ENCODE results near the gene FOXK1. TPM values are rescaled to one million over a fixed set of nuclear protein-coding genes. Genes with fewer than 3 reads are reported as not detected.

The FOXK1 gene
- total and polyA plus RNA-seq, 2 of the 13 experiments (the other 11 are each of a cell fraction or from before 2014, with no cell fraction given) = 4.6 to 8.8 TPM

GRCh38 chr7:4763091-4763793 lies 81.1 kb downstream of the FOXK1 start:
- Histone ChIP-seq H3K79me2 (ENCODE audit: insufficient read depth, low read length) (no peaks in the 10 kb centered on the region), H3K4me2 (ENCODE audit: low read depth, low read length) (no peak overlapping the region), H3K27me3 (ENCODE audit: control insufficient read depth in 1 of 2, insufficient read depth in 2 of 2, low read length in 2 of 2) (no peaks in the 10 kb centered on the region), H3K27ac (ENCODE audit: extremely low read length, insufficient read depth, low read length) (no peak overlapping the region), H3K4me1 (ENCODE audit: insufficient read depth, low read length) (no peaks in the 10 kb centered on the region), H3K9ac (ENCODE audit: insufficient read depth, low read depth, low read length) (no peak overlapping the region), H3K36me3 (replicated peaks in 1 of 2; ENCODE audit: control insufficient read depth in 1 of 2, insufficient read depth in 2 of 2, low read length in 2 of 2) (peaks cover 10 to 53% of the 10 kb centered on the region in 2 experiments), H2AFZ (ENCODE audit: low read length) (no peak overlapping the region), H3K9me3 (ENCODE audit: low read length) (no peaks in the 10 kb centered on the region), H4K20me1 (ENCODE audit: insufficient read depth, low read length) (no peaks in the 10 kb centered on the region), H3K4me3 (replicated peaks in 1 of 3; ENCODE audit: insufficient read depth in 1 of 3, low read depth in 2 of 3, low read length in 3 of 3) (no peak overlapping the region)
- WGBS (ENCODE audit: low lambda C conversion rate) = 97% methylated on average over 29 of the region's 32 CpGs
- DNase-seq (ENCODE audit: low spot score) = no peak
- FAIRE-seq = no peak
- CTCF ChIA-PET (ENCODE audit: low intra/inter-chr PET ratio, low total read pairs) = no interaction called here
- POLR2A ChIA-PET = no interaction called here
- no peak for ATAC-seq
- intact Hi-C loops (cut with micrococcal nuclease; ENCODE audit: unreplicated experiment) (no loop called here), in situ Hi-C loops (cut with HindIII; ENCODE audit: extremely low pct_ligation_motif_present, low pct_unique_long_range_greater_than_20kb) (loop anchor here (25.0 kb wide), 1 partner anchor 151 kb away; no protein-coding TSS in a partner anchor)
- TF ChIP-seq ZC3H13 (CRISPR knock-in tag; IDR thresholded peaks at IDR 0.05) (0 out of 2 replicates have a peak, but pooled peaks have one; percentile 62), ZNF264 (CRISPR knock-in tag; IDR thresholded peaks at IDR 0.05) (no peak), FOXP1 (IDR thresholded peaks at IDR 0.05) (no peak), FOXP1 (CRISPR knock-in tag; IDR thresholded peaks at IDR 0.05) (no peak)
- TF ChIP-seq, protein P1, sequence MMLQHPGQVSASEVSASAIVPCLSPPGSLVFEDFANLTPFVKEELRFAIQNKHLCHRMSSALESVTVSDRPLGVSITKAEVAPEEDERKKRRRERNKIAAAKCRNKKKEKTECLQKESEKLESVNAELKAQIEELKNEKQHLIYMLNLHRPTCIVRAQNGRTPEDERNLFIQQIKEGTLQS (CRISPR knock-in tag; IDR thresholded peaks at IDR 0.05) = no peak
- BruUV-seq (replicated peaks) = no TSS peak

GRCh38 chr7:4763794-4764185 lies 81.7 kb downstream of the FOXK1 start:
- FAIRE-seq (no peak), ATAC-seq (no peak), DNase-seq (ENCODE audit: low spot score) (no peak)
- CTCF ChIA-PET (ENCODE audit: low intra/inter-chr PET ratio, low total read pairs) = no interaction called here
- POLR2A ChIA-PET = no interaction called here
- Histone ChIP-seq H3K36me3 (replicated peaks in 1 of 2; ENCODE audit: control insufficient read depth in 1 of 2, insufficient read depth in 2 of 2, low read length in 2 of 2) (peaks cover 10 to 47% of the 10 kb centered on the region in 2 experiments), H2AFZ (ENCODE audit: low read length) (no peak overlapping the region), H3K4me2 (ENCODE audit: low read depth, low read length) (no peak overlapping the region), H3K9me3 (ENCODE audit: low read length) (no peaks in the 10 kb centered on the region), H4K20me1 (ENCODE audit: insufficient read depth, low read length) (no peaks in the 10 kb centered on the region), H3K27me3 (ENCODE audit: control insufficient read depth in 1 of 2, insufficient read depth in 2 of 2, low read length in 2 of 2) (no peaks in the 10 kb centered on the region), H3K79me2 (ENCODE audit: insufficient read depth, low read length) (no peaks in the 10 kb centered on the region), H3K4me3 (replicated peaks in 1 of 3; ENCODE audit: insufficient read depth in 1 of 3, low read depth in 2 of 3, low read length in 3 of 3) (no peak overlapping the region), H3K9ac (ENCODE audit: insufficient read depth, low read depth, low read length) (no peak overlapping the region), H3K4me1 (ENCODE audit: insufficient read depth, low read length) (no peaks in the 10 kb centered on the region), H3K27ac (ENCODE audit: extremely low read length, insufficient read depth, low read length) (no peak overlapping the region)
- BruUV-seq (replicated peaks) = no TSS peak
- intact Hi-C loops (cut with micrococcal nuclease; ENCODE audit: unreplicated experiment) = no loop called here
- 93% methylated on average over 5 of the region's 21 CpGs for WGBS (ENCODE audit: low lambda C conversion rate)
- in situ Hi-C loops (cut with HindIII; ENCODE audit: extremely low pct_ligation_motif_present, low pct_unique_long_range_greater_than_20kb) = loop anchor here (25.0 kb wide), 1 partner anchor 151 kb away; no protein-coding TSS in a partner anchor
- TF ChIP-seq ZC3H13 (CRISPR knock-in tag; IDR thresholded peaks at IDR 0.05) (peak; percentile 6; the same call in 1 of the 2 replicates), AGO2 (optimal IDR thresholded peaks at IDR 0.05; ENCODE audit: low read depth, low read length) (peak; percentile 3), POLR2A (IDR thresholded peaks at IDR 0.05; ENCODE audit: insufficient read depth in 1 of 2, low read depth in 2 of 2, low read length in 2 of 2) (0 out of 4 replicates have a peak, but pooled peaks of 1 of the 2 experiments have one; percentile 10), PITX1 (CRISPR knock-in tag; IDR thresholded peaks at IDR 0.05) (no peak)

All from HepG2 (cell line).